ENCODE results near the gene C2orf74. TPM values are rescaled to one million over a fixed set of nuclear protein-coding genes. Genes with fewer than 3 reads are reported as not detected.

Gene C2orf74
- total RNA-seq, 1 experiment from 2014 or later = 7.1 TPM

DNA sequence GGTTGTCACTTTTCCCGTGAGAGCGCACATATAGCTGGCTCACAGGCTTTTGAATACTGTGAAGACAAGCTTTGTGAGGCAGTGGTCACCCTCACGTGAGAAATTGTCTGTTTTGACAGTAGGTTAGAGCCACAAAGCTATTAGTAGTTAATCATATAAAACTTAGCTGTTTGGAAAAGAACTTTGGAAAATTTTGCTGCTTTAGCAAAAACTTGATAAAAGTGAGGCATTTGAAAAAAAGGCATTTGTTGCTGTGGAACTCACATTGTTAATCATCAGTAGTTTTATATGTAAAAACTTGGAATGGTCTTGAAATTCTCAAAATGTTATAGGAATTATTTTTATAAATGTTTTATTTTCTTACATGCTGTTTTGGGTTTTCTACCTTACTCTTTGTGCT, 22.3 kb downstream of the C2orf74 start:
- H3K9me3 ChIP-seq (ENCODE audit: low read depth, low read length, poor library complexity, severe bottlenecking) = no peaks in the 10 kb centered on the region
- intact Hi-C loops (cut with micrococcal nuclease; ENCODE audit: unreplicated experiment) = no loop called here
- H3K36me3 ChIP-seq (ENCODE audit: insufficient read depth, low read length, poor library complexity, severe bottlenecking) = peaks cover 83% of the 10 kb centered on the region
- H3K27me3 ChIP-seq (replicated peaks; ENCODE audit: insufficient read depth, low read depth, low read length, poor library complexity) = no peaks in the 10 kb centered on the region
- no peak overlapping the region for H3K27ac ChIP-seq (ENCODE audit: low read depth, low read length, poor library complexity, severe bottlenecking)
- CTCF ChIA-PET = no interaction called here
- BruUV-seq (replicated peaks) = no TSS peak
- peaks cover 19% of the 10 kb centered on the region for H3K4me1 ChIP-seq (ENCODE audit: insufficient read depth, low read length, poor library complexity, severe bottlenecking)
- POLR2A ChIA-PET (ENCODE audit: low non-redundant PET) = no interaction called here
- no peak for DNase-seq (ENCODE audit: low spot score)
- TF ChIP-seq, protein P1, sequence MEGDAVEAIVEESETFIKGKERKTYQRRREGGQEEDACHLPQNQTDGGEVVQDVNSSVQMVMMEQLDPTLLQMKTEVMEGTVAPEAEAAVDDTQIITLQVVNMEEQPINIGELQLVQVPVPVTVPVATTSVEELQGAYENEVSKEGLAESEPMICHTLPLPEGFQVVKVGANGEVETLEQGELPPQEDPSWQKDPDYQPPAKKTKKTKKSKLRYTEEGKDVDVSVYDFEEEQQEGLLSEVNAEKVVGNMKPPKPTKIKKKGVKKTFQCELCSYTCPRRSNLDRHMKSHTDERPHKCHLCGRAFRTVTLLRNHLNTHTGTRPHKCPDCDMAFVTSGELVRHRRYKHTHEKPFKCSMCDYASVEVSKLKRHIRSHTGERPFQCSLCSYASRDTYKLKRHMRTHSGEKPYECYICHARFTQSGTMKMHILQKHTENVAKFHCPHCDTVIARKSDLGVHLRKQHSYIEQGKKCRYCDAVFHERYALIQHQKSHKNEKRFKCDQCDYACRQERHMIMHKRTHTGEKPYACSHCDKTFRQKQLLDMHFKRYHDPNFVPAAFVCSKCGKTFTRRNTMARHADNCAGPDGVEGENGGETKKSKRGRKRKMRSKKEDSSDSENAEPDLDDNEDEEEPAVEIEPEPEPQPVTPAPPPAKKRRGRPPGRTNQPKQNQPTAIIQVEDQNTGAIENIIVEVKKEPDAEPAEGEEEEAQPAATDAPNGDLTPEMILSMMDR (conservative IDR thresholded peaks at IDR 0.05; ENCODE audit: low read depth, low read length) = no peak
- no peak for TF ChIP-seq EZH2 (IDR thresholded peaks at IDR 0.05; ENCODE audit: borderline replicate concordance, low read depth, low read length, poor library complexity, severe bottlenecking)
- H3K4me3 ChIP-seq (ENCODE audit: low read depth, low read length, poor library complexity, severe bottlenecking) = no peak overlapping the region

DNA sequence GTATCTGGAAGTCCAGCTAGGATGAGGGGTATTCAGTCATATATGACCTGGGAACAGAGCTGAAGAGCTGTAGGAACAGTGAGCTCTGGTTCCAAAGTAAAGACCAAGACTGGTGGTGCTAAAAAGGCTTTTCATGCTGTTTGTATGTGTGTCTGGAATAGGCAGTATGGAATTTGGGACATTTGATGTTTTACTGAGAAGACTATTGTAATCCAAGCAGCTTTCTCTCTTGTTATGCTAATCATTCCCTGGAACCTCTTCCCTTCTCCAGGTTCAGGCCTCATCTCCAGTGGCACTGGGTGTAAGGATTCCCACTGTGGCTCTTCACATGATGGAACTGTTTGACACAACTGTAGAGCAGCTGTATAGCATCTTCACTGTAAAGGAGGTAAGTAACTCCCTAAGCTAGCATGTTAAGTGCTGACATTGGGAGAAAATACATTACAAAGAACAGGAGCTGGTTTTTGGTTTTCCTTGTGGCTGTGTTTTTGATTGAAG, 23.3 kb downstream of the C2orf74 start:
- Histone ChIP-seq H3K27me3 (replicated peaks; ENCODE audit: insufficient read depth, low read depth, low read length, poor library complexity) (no peaks in the 10 kb centered on the region), H3K4me1 (ENCODE audit: insufficient read depth, low read length, poor library complexity, severe bottlenecking) (peaks cover 11% of the 10 kb centered on the region), H3K9me3 (ENCODE audit: low read depth, low read length, poor library complexity, severe bottlenecking) (no peaks in the 10 kb centered on the region), H3K27ac (ENCODE audit: low read depth, low read length, poor library complexity, severe bottlenecking) (no peak overlapping the region), H3K4me3 (ENCODE audit: low read depth, low read length, poor library complexity, severe bottlenecking) (no peak overlapping the region), H3K36me3 (ENCODE audit: insufficient read depth, low read length, poor library complexity, severe bottlenecking) (peaks cover 90% of the 10 kb centered on the region)
- BruUV-seq (replicated peaks) = no TSS peak
- no peak for TF ChIP-seq EZH2 (IDR thresholded peaks at IDR 0.05; ENCODE audit: borderline replicate concordance, low read depth, low read length, poor library complexity, severe bottlenecking)
- TF ChIP-seq, protein P1 (conservative IDR thresholded peaks at IDR 0.05; ENCODE audit: low read depth, low read length) = no peak
- no peak for DNase-seq (ENCODE audit: low spot score)
- ChIA-PET CTCF (no interaction called here), POLR2A (ENCODE audit: low non-redundant PET) (no interaction called here)
- intact Hi-C loops (cut with micrococcal nuclease; ENCODE audit: unreplicated experiment) = no loop called here

DNA sequence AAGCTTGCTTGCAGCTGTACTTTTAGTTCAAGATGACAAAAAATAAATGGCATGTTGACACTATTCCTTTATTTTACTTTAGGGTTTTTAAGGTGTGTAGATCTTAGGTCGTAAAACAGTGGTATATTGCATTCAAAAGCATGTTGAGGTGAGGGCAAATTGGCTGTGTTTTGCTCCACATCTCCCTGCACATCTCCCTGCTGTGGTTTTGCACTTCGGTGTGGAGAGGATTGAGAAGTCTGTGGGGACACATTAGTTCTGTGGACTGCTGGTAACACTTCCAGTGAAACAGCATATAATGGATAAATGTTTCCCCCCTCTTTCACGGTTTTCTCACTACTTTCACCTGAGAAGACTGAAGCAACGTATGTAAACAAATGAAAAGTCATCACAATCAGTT, 25.1 kb downstream of the C2orf74 start:
- H3K4me3 ChIP-seq (ENCODE audit: low read depth, low read length, poor library complexity, severe bottlenecking) = no peak overlapping the region
- peaks cover 86% of the 10 kb centered on the region for H3K36me3 ChIP-seq (ENCODE audit: insufficient read depth, low read length, poor library complexity, severe bottlenecking)
- POLR2A ChIA-PET (ENCODE audit: low non-redundant PET) = no interaction called here
- TF ChIP-seq EZH2 (IDR thresholded peaks at IDR 0.05; ENCODE audit: borderline replicate concordance, low read depth, low read length, poor library complexity, severe bottlenecking) = no peak
- TF ChIP-seq, protein P1 (conservative IDR thresholded peaks at IDR 0.05; ENCODE audit: low read depth, low read length) = no peak
- no peaks in the 10 kb centered on the region for H3K9me3 ChIP-seq (ENCODE audit: low read depth, low read length, poor library complexity, severe bottlenecking)
- no TSS peak for BruUV-seq (replicated peaks)
- H3K27ac ChIP-seq (ENCODE audit: low read depth, low read length, poor library complexity, severe bottlenecking) = no peak overlapping the region
- H3K27me3 ChIP-seq (replicated peaks; ENCODE audit: insufficient read depth, low read depth, low read length, poor library complexity) = no peaks in the 10 kb centered on the region
- DNase-seq (ENCODE audit: low spot score) = no peak
- CTCF ChIA-PET = no interaction called here
- intact Hi-C loops (cut with micrococcal nuclease; ENCODE audit: unreplicated experiment) = no loop called here
- no peaks in the 10 kb centered on the region for H3K4me1 ChIP-seq (ENCODE audit: insufficient read depth, low read length, poor library complexity, severe bottlenecking)
